ENCODE measurements around the gene LRRFIP2.

The LRRFIP2 gene

GRCh38 chr3:37145611-37146010, 28.8 kb downstream of the LRRFIP2 start:
- no peak for DNase-seq

DNA sequence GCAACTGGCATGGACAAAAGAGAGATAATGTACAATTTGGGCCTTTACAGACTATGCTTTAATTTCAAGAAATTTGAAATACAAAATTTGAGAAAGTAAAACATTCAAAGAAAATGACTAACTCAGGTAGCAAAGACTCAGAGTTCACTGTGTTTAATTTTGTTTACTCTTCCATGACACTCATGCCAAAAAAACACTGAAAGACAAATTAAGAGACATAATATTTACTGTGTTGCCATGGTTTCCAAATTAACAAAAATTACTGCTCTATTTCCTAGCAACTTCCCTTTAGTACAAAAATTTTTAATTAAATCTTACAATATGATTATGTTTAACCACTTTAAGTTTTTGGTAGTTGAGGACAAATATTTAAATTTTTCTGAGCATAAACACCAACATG, 29.6 kb downstream of the LRRFIP2 start:
- Histone ChIP-seq H3K27ac (no peak overlapping the region), H3K36me3 (peaks cover 17% of the 10 kb centered on the region), H3K4me3 (ENCODE audit: low read depth, low read length) (no peak overlapping the region), H3K27me3 (ENCODE audit: insufficient read depth, low read depth, severe bottlenecking) (no peaks in the 10 kb centered on the region), H3K9me3 (ENCODE audit: severe bottlenecking) (no peaks in the 10 kb centered on the region)
- TF ChIP-seq, protein P1, sequence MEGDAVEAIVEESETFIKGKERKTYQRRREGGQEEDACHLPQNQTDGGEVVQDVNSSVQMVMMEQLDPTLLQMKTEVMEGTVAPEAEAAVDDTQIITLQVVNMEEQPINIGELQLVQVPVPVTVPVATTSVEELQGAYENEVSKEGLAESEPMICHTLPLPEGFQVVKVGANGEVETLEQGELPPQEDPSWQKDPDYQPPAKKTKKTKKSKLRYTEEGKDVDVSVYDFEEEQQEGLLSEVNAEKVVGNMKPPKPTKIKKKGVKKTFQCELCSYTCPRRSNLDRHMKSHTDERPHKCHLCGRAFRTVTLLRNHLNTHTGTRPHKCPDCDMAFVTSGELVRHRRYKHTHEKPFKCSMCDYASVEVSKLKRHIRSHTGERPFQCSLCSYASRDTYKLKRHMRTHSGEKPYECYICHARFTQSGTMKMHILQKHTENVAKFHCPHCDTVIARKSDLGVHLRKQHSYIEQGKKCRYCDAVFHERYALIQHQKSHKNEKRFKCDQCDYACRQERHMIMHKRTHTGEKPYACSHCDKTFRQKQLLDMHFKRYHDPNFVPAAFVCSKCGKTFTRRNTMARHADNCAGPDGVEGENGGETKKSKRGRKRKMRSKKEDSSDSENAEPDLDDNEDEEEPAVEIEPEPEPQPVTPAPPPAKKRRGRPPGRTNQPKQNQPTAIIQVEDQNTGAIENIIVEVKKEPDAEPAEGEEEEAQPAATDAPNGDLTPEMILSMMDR (IDR thresholded peaks at IDR 0.05; ENCODE audit: low read depth, low read length): no peak
- DNase-seq: no peak

More at GRCh38 chr3:37145611-37146010, 28.8 kb downstream of the LRRFIP2 start:
- H3K9me3 ChIP-seq (ENCODE audit: severe bottlenecking): no peaks in the 10 kb centered on the region
- TF ChIP-seq, protein P1 (IDR thresholded peaks at IDR 0.05; ENCODE audit: low read depth, low read length): no peak
- H3K27me3 ChIP-seq (ENCODE audit: insufficient read depth, low read depth, severe bottlenecking): no peaks in the 10 kb centered on the region
- no peak overlapping the region for H3K4me3 ChIP-seq (ENCODE audit: low read depth, low read length)
- peaks cover 17% of the 10 kb centered on the region for H3K36me3 ChIP-seq
- no peak overlapping the region for H3K27ac ChIP-seq

GRCh38 chr3:37143821-37144220, 30.6 kb downstream of the LRRFIP2 start:
- Histone ChIP-seq H3K36me3 (peaks cover 17% of the 10 kb centered on the region), H3K27me3 (ENCODE audit: insufficient read depth, low read depth, severe bottlenecking) (no peaks in the 10 kb centered on the region), H3K4me3 (ENCODE audit: low read depth, low read length) (no peak overlapping the region), H3K27ac (no peak overlapping the region), H3K9me3 (ENCODE audit: severe bottlenecking) (no peaks in the 10 kb centered on the region)
- TF ChIP-seq, protein P1 (IDR thresholded peaks at IDR 0.05; ENCODE audit: low read depth, low read length): no peak
- no peak for DNase-seq

DNA sequence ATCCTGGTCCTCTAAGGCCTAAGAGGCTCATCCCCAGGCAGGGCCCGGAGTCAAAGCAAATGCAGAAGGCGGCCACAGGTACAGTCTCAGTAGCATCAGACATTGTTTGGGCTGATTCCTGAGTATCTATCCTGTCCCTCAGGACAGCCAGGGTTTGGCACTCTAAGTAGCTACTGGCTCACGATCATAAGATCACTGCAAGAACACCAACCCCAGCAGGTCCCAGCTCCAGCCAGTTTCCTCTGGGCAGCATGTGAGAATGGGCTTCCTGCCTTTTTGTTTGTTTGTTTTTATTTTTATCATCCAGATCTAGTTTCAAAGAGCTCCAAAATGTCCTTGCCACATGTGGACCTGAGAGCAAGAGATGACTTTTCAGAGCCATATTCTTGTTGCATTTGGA, 32.7 kb downstream of the LRRFIP2 start:
- no peaks in the 10 kb centered on the region for H3K27me3 ChIP-seq (ENCODE audit: insufficient read depth, low read depth, severe bottlenecking)
- no peak overlapping the region for H3K27ac ChIP-seq
- peaks cover 9% of the 10 kb centered on the region for H3K36me3 ChIP-seq
- no peaks in the 10 kb centered on the region for H3K9me3 ChIP-seq (ENCODE audit: severe bottlenecking)
- DNase-seq: no peak
- no peak overlapping the region for H3K4me3 ChIP-seq (ENCODE audit: low read depth, low read length)
- TF ChIP-seq, protein P1 (IDR thresholded peaks at IDR 0.05; ENCODE audit: low read depth, low read length): no peak

GRCh38 chr3:37140899-37141541, 33.4 kb downstream of the LRRFIP2 start:
- no peaks in the 10 kb centered on the region for H3K27me3 ChIP-seq (ENCODE audit: insufficient read depth, low read depth, severe bottlenecking)
- no peaks in the 10 kb centered on the region for H3K9me3 ChIP-seq (ENCODE audit: severe bottlenecking)
- H3K4me3 ChIP-seq (ENCODE audit: low read depth, low read length): no peak overlapping the region
- TF ChIP-seq, protein P1 (IDR thresholded peaks at IDR 0.05; ENCODE audit: low read depth, low read length): no peak
- no peak for DNase-seq
- peaks cover 9% of the 10 kb centered on the region for H3K36me3 ChIP-seq
- H3K27ac ChIP-seq: no peak overlapping the region

DNA sequence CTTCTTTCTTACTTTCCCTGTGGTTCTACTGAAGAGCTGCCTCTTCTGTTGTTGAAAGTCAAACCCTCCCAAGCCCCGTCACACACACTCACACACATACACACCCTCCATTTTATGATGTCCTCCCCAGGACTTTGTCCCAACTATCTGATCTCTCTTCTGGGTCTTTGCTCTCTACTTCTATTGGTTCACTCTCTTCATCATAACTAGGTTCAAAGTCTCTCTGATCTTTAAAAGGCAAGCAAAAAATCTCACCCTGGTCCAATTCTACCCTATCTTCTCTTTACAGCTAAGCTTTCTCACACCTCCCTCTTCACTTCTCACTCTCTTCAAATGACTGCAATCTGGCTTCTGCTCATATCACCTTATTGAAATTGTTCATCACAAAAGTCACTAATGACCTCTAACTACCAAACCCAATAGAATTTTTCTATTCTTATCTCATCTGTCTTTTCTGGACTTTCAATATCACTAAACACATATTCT, 34.8 kb downstream of the LRRFIP2 start:
- no peak overlapping the region for H3K4me3 ChIP-seq (ENCODE audit: low read depth, low read length)
- H3K9me3 ChIP-seq (ENCODE audit: severe bottlenecking): no peaks in the 10 kb centered on the region
- no peaks in the 10 kb centered on the region for H3K27me3 ChIP-seq (ENCODE audit: insufficient read depth, low read depth, severe bottlenecking)
- no peak for DNase-seq
- H3K27ac ChIP-seq: no peak overlapping the region
- peaks cover 9% of the 10 kb centered on the region for H3K36me3 ChIP-seq
- TF ChIP-seq, protein P1 (IDR thresholded peaks at IDR 0.05; ENCODE audit: low read depth, low read length): no peak

All from WERI-Rb-1 (cell line).